OCI-LY1 (cell line): ENCODE data around the gene CLSTN2.

ENCODE experiments used
- CTCF ChIP-seq: fragments of 200-600 bp; sonication (generic), shearing (Covaris generic); IDR thresholded peaks from 2 replicates; pipeline ENCODE4 v1.5.1; 2017; ENCODE audit warnings: mild to moderate bottlenecking, antibody characterized with exemption, low read length, moderate library complexity, mixed read lengths
- EZH2 ChIP-seq: fragments of 200-600 bp; sonication (generic), shearing (Covaris generic); IDR thresholded peaks from 2 replicates; pipeline ENCODE4 v1.8.0; 2017; ENCODE audit warnings: borderline replicate concordance, mixed run types, mild to moderate bottlenecking, antibody characterized with exemption, low read length, moderate library complexity, mixed read lengths

DNA sequence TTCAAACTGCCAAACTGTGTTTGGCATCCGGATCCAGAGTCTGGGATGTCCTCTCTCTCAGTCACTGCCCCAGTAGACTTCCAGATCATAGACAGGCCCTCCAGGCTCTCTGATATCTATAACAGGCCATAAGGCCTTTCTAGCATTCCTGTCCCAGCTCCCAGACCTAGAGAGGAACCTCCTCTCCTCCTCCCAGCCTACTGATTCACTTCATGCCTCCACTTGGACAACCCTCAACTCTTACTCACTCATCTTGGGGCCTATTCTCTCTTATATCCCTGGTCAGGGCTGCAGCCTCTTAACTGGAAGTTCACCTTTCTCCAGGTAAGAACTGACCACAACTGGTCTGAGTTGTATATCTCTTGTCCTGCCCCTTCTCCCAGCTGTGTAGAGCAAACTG lies 489.2 kb downstream of the CLSTN2 start:
- no peak for TF ChIP-seq CTCF
- TF ChIP-seq EZH2 = no peak
